Omental fat pad (tissue), 4 donors: ENCODE results near the gene MOB1B. TPM values are rescaled to one million over a fixed set of nuclear protein-coding genes. Genes with fewer than 3 reads are reported as not detected.
"Not testable (repeated sequence)": the region's sequence is repeated elsewhere in the genome, so short reads cannot be mapped to it uniquely, and the experiment has no call there.

ENCODE experiments used
- ATAC-seq: fragments of 150-250 bp; one replicate; pipeline ENCODE4 v1.9.1; 2016; ENCODE audit warnings: mild to moderate bottlenecking, moderate library complexity; ENCODE audit not compliant: low FRiP score
- DNase-seq: peaks from one replicate; pipeline ENCODE4 v3.0.0-alpha.2; 2019; ENCODE audit warnings: low spot score
- CTCF ChIP-seq, 3 donors: fragments of 450-650 bp; IDR thresholded peaks; one replicate each; pipeline ENCODE4 v1.5.1; 2016 to 2017; ENCODE audit warnings: antibody characterized with exemption in 3 of 3, mild to moderate bottlenecking in 3 of 3, moderate library complexity in 2 of 3
- total RNA-seq, 4 donors: library from RNA; depleted of rRNA; stranded (reverse); fragments of >200 nt; gene quantifications; one replicate each; pipeline ENCODE4 v1.1.0, GENCODE V29; 2016

MOB1B gene
- total RNA-seq, 4 donors from 2014 or later = 11.0 to 19.7 (median 13.8) TPM

- ATAC-seq (no peak), DNase-seq (no peak)
- no peak for TF ChIP-seq CTCF (IDR thresholded peaks at IDR 0.05)
Measured at GRCh38 chr4:70895405-70895804, 6.8 kb upstream of the MOB1B start.

- TF ChIP-seq CTCF (IDR thresholded peaks at IDR 0.05) = no peak
- no peak for ATAC-seq
Measured at GRCh38 chr4:70895811-70896491, 6.2 kb upstream of the MOB1B start.

GRCh38 chr4:70898581-70898980, 3.6 kb upstream of the MOB1B start:
- not testable (repeated sequence) for ATAC-seq, DNase-seq

More at GRCh38 chr4:70895811-70896491, 6.2 kb upstream of the MOB1B start:
- DNase-seq = no peak

GRCh38 chr4:70901607-70901983, 574 bp upstream of the MOB1B start:
- ATAC-seq (no peak), DNase-seq (no peak)
- no peak for TF ChIP-seq CTCF (IDR thresholded peaks at IDR 0.05)

GRCh38 chr4:70902577-70903290, 565 bp downstream of the MOB1B start:
- TF ChIP-seq CTCF (IDR thresholded peaks at IDR 0.05) = no peak
- DNase-seq (no peak), ATAC-seq (peak; percentile 69)

GRCh38 chr4:70903291-70903603, 1.1 kb downstream of the MOB1B start:
- TF ChIP-seq CTCF (IDR thresholded peaks at IDR 0.05) = no peak
- DNase-seq (no peak), ATAC-seq (no peak)

GRCh38 chr4:70908993-70909556, 6.9 kb downstream of the MOB1B start:
- no peak for TF ChIP-seq CTCF (IDR thresholded peaks at IDR 0.05)
- DNase-seq = no peak
- no peak for ATAC-seq
